Smooth muscle cell (in vitro differentiated cells): Measurements from ENCODE around the gene IL19. TPM values are rescaled to one million over a fixed set of nuclear protein-coding genes. Genes with fewer than 3 reads are reported as not detected.

Source experiments
- DNase-seq: peaks from one replicate; lab custom pipeline; 2025; ENCODE audit not compliant: unreplicated experiment; lab: John Stamatoyannopoulos, UW
- H2AFZ ChIP-seq: fragments of 200-600 bp; sonication (generic); 2 replicates; pipeline ENCODE4 v1.6.0; 2016; ENCODE audit warnings: antibody characterized with exemption, low read depth, mild to moderate bottlenecking
- H3F3A ChIP-seq: fragments of 200-600 bp; sonication (generic); 2 replicates; pipeline ENCODE4 v1.6.0; 2017; ENCODE audit warnings: antibody characterized with exemption, low read depth
- H3K27ac ChIP-seq: fragments of 200-600 bp; sonication (generic); 2 replicates; pipeline ENCODE4 v1.5.1; 2016; ENCODE audit warnings: low read depth, mild to moderate bottlenecking
- H3K27me3 ChIP-seq: fragments of 200-600 bp; sonication (generic); 2 replicates; pipeline ENCODE4 v1.6.1; 2016; ENCODE audit warnings: low read depth, mild to moderate bottlenecking
- H3K36me3 ChIP-seq: fragments of 200-600 bp; sonication (generic); 2 replicates; pipeline ENCODE4 v1.5.1; 2016; ENCODE audit warnings: low read depth
- H3K4me1 ChIP-seq: fragments of 200-600 bp; sonication (generic); 2 replicates; pipeline ENCODE4 v1.5.1; 2016; ENCODE audit warnings: low read depth
- H3K4me2 ChIP-seq: fragments of 200-600 bp; sonication (generic); 2 replicates; pipeline ENCODE4 v1.6.0; 2016; ENCODE audit warnings: mild to moderate bottlenecking
- H3K4me3 ChIP-seq: fragments of 200-600 bp; sonication (generic); 2 replicates; pipeline ENCODE4 v1.5.1; 2016; ENCODE audit warnings: mild to moderate bottlenecking
- H3K79me2 ChIP-seq: fragments of 200-600 bp; sonication (generic); 2 replicates; pipeline ENCODE4 v1.6.0; 2016; ENCODE audit warnings: low read depth, mild to moderate bottlenecking
- H3K9ac ChIP-seq: fragments of 200-600 bp; sonication (generic); 2 replicates; pipeline ENCODE4 v1.6.0; 2016; ENCODE audit warnings: low read depth
- H3K9me3 ChIP-seq: fragments of 200-600 bp; sonication (generic); replicated peaks from 2 replicates; pipeline ENCODE4 v1.5.1; 2016; ENCODE audit warnings: low read depth
- H4K20me1 ChIP-seq: fragments of 200-600 bp; sonication (generic); 2 replicates; pipeline ENCODE4 v1.6.0; 2016; ENCODE audit warnings: low read depth
- CTCF ChIP-seq: fragments of 200-600 bp; sonication (generic); IDR thresholded peaks from 2 replicates; pipeline ENCODE4 v1.5.1; 2017; ENCODE audit warnings: borderline replicate concordance, mild to moderate bottlenecking, antibody characterized with exemption; ENCODE audit not compliant: insufficient read depth, poor library complexity, severe bottlenecking
- WGBS: methylation state at CpG from one replicate; pipeline ENCODE4 v1.1.7; 2016; ENCODE audit warnings: low lambda C conversion rate; 5-methylcytosine and 5-hydroxymethylcytosine counted together
- polyA plus RNA-seq: library from polyadenylated mRNA; unstranded; fragments of >200 nt; fragmentation: Nextera tagmentation; extraction: Ambion mirVana; gene quantifications from 2 replicates; pipeline ENCODE4 v1.2.1, GENCODE V29; 2016
- total RNA-seq: library from RNA; depleted of rRNA; stranded (reverse); fragments of >200 nt; gene quantifications from 2 replicates; pipeline ENCODE4 v1.2.3, GENCODE V29; 2014

IL19 gene
- total and polyA plus RNA-seq, 2 experiments from 2014 or later = 0.35 TPM; not detected in 1

- H3K79me2 ChIP-seq = no peaks in the 10 kb centered on the region
- H3K27me3 ChIP-seq = no peaks in the 10 kb centered on the region
- H3K36me3 ChIP-seq = no peaks in the 10 kb centered on the region
- H3K4me1 ChIP-seq = no peaks in the 10 kb centered on the region
- 27% methylated on average over 8 of the region's 8 CpGs for WGBS
- H3K4me3 ChIP-seq = no peak overlapping the region
- H4K20me1 ChIP-seq = no peaks in the 10 kb centered on the region
- no peak overlapping the region for H2AFZ ChIP-seq
- H3K9ac ChIP-seq = no peak overlapping the region
- peak overlapping the region; percentile 41 for H3K27ac ChIP-seq
- peak; percentile 25 for TF ChIP-seq CTCF
- no peaks in the 10 kb centered on the region for H3F3A ChIP-seq
- no peaks in the 10 kb centered on the region for H3K9me3 ChIP-seq
- peak overlapping the region; percentile 46 for H3K4me2 ChIP-seq
- no peak for DNase-seq
Observed at GRCh38 chr1:206797534-206798383, 27.2 kb downstream of the IL19 start.

- H3K9me3 ChIP-seq = no peaks in the 10 kb centered on the region
- no peak overlapping the region for H3K4me3 ChIP-seq
- no peaks in the 10 kb centered on the region for H3K4me1 ChIP-seq
- no peaks in the 10 kb centered on the region for H3F3A ChIP-seq
- no peak overlapping the region for H3K27ac ChIP-seq
- no peaks in the 10 kb centered on the region for H4K20me1 ChIP-seq
- WGBS = 78% methylated on average over 13 of the region's 13 CpGs
- H3K36me3 ChIP-seq = no peaks in the 10 kb centered on the region
- H3K79me2 ChIP-seq = no peaks in the 10 kb centered on the region
- no peak overlapping the region for H3K4me2 ChIP-seq
- no peak overlapping the region for H3K9ac ChIP-seq
- no peaks in the 10 kb centered on the region for H3K27me3 ChIP-seq
- TF ChIP-seq CTCF = no peak
- DNase-seq = no peak
- no peak overlapping the region for H2AFZ ChIP-seq
Observed at GRCh38 chr1:206798384-206798996, 27.9 kb downstream of the IL19 start.

GRCh38 chr1:206799311-206799710 is 28.7 kb downstream of the IL19 start:
- Histone ChIP-seq H3K9me3 (no peaks in the 10 kb centered on the region), H3K4me1 (no peaks in the 10 kb centered on the region), H3F3A (no peaks in the 10 kb centered on the region), H3K27ac (no peak overlapping the region), H3K27me3 (no peaks in the 10 kb centered on the region), H3K9ac (no peak overlapping the region), H3K4me3 (no peak overlapping the region), H2AFZ (no peak overlapping the region), H4K20me1 (no peaks in the 10 kb centered on the region), H3K79me2 (no peaks in the 10 kb centered on the region), H3K4me2 (no peak overlapping the region), H3K36me3 (no peaks in the 10 kb centered on the region)
- no peak for TF ChIP-seq CTCF
- no peak for DNase-seq
- WGBS = 100% methylated on average over 3 of the region's 3 CpGs
